NCI-H2107 treated with DMSO at 0.1 percent for 48 hours (cell line): ENCODE measurements around the gene ZNF322.
"Not testable (repeated sequence)": the region's sequence is repeated elsewhere in the genome, so short reads cannot be mapped to it uniquely, and the experiment has no call there.

Source experiments
- DNase-seq: peaks from one replicate; lab custom pipeline; 2025; ENCODE audit not compliant: unreplicated experiment; lab: John Stamatoyannopoulos, UW

Gene ZNF322, protein sequence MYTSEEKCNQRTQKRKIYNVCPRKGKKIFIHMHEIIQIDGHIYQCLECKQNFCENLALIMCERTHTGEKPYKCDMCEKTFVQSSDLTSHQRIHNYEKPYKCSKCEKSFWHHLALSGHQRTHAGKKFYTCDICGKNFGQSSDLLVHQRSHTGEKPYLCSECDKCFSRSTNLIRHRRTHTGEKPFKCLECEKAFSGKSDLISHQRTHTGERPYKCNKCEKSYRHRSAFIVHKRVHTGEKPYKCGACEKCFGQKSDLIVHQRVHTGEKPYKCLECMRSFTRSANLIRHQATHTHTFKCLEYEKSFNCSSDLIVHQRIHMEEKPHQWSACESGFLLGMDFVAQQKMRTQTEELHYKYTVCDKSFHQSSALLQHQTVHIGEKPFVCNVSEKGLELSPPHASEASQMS

DNA sequence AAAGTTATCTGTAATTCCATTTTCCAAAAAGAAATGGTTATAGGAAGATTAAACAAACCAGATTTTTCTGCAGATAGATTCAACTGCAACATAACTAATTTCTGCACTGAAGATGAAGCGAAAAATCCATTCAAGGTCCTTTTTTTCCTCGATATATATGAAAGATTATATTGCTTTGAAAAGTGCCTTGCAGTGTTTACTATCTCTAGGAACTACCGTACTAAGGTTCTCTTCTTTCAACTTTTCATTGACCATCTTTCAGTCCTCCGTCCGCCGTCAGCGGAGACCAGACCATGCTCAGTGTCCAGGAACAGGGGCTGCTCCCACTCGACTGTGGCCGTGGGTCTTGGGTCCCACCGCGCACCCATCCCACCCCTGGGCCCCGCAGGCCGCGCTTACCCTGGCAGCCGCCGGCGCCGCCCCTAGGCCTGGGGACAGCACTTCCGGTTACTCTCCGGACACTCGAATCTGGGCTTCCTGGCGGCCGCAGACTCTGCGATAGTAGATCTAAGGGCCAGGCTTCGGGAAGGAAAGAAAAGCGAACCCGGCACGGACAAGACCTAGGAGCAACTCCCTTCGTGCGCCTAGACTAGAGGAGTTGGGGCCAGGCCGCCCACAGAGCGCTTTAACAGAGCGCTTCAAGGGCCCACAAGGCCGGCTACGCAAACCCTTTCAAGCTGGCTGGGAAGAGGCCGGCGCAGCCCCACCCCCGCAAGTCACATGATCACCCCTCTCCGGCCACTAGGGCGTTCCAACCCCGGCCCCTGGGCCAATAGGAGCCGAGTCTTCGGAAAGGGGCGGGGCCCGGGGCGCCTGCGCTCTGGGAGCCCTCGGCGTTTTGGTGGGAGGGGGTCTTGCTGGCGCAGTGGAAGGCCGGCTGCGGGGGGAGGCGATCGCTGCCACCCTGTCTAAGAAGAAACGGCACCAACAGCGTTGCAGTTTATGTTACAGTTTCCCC, at the start of gene ZNF322:
ZNF322 (minus strand) TSS at position 705 of the 958 bp plus-strand sequence. CDS start 21,193 bp downstream, outside the sequence.
- DNase-seq = peak; percentile 69

DNA sequence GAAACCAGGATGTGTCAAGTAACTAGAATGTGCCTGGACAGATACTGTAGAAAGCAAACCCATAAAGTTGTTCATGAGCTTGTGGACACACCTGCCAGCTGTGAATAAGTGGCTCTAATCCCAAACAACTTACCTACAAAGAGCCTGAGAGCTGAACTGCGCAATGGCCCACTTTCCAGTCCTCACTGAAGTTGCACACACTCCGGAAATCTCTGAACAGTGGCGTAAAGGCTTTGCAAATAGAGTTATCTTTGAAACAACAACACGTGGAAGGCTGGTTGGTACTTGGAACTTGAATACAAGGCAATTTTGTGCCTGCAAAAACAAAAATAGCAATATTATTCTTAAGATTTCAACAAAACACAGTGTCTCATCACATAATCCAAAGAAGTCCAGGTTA, 46.2 kb upstream of the ZNF322 start:
- DNase-seq = not testable (repeated sequence)

GRCh38 chr6:26705352-26705751, 45.8 kb upstream of the ZNF322 start:
- not testable (repeated sequence) for DNase-seq

GRCh38 chr6:26701023-26701747, 41.6 kb upstream of the ZNF322 start:
- DNase-seq = not testable (repeated sequence)

DNA sequence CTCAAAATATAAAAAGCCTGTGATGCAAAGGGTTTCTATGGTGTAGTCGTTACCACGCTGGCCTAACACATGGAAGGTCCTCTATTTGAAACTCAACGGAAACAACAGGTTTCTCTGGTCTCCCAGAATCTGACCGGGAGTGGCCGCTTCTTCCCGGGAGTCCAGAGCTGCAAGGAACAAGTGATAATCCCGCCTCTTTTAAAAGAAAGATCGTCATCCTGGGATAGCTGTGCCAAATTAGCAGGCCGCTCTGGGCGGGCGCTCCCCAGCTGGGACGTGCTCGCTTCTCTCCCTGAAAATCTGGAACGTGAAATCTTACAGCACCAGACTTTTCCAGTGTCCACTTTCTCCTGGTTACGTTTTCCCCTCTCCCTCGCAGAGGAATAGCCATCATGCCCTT, 38.0 kb upstream of the ZNF322 start:
- not testable (repeated sequence) for DNase-seq

DNA sequence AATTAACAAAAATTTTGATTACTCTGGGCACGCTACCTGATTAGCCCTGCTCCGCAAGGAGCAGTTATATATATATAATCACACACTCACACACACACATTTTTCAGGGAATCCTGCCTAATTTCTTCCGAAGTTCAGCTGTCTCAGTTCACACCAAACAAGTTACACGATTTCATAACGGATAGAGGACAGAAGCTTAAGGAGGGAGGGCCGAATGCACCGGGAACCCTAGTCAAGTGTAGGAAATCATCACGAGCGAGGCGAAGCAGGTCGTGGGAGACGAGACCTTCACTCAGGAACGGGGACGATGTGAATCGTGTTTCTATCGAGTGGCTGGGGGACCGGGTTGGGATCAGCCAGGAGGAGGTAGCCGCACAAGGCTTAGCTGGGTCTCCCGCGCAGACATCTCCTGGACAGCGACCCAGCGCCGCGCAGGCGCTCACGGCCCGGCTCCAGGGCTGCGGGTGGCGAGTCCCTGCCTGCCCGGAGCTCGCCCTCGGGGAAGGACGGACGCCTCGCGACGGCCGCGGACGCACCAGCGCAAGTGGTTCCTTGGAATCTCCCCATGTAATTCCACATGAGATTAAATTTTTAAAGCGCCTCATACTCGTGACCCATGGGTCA, 29.9 kb upstream of the ZNF322 start:
- DNase-seq = not testable (repeated sequence)

- not testable (repeated sequence) for DNase-seq
These were observed 23.0 kb upstream of the ZNF322 start for GRCh38 chr6:26682435-26683042.

- DNase-seq = not testable (repeated sequence)
These were observed 13.7 kb upstream of the ZNF322 start for GRCh38 chr6:26673287-26673686.

GRCh38 chr6:26670558-26670957, 11.0 kb upstream of the ZNF322 start:
- not testable (repeated sequence) for DNase-seq

DNA sequence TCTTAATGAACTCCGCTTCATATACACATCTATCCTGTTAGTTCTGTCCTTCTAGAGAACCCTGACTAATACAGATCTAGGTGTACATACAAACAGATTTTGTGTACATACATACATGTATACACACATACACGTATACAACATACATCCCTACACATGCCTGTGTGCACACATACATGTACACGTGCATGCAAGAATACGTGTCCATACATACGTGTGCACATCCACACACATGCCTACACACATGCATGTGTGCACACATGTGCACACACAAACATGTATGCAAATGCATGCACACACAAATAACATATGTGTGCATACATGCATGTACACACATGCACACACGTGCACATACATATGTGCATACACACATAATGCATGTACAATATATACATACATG, 10.5 kb upstream of the ZNF322 start:
- not testable (repeated sequence) for DNase-seq

DNA sequence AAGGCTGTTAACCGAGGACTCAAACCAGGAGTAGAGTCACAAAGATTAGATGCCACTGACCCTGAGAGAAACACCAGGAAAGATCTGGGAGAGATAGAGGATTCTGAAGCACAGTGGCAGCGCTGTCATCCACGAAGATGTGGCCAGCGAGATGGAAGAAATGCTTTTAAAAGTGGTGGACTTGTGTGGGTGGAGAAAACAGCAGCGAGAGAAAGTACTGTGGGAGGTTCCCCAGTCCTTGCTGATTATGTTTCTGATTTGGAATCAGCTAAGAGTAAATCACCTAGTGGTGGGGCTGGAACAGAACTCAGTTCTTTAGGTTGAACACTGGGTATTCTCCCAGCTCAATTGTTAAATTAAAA, 435 bp upstream of the ZNF322 start:
- no peak for DNase-seq

- no peak for DNase-seq
These were observed 2.3 kb downstream of the ZNF322 start for GRCh38 chr6:26657256-26657655.

DNA sequence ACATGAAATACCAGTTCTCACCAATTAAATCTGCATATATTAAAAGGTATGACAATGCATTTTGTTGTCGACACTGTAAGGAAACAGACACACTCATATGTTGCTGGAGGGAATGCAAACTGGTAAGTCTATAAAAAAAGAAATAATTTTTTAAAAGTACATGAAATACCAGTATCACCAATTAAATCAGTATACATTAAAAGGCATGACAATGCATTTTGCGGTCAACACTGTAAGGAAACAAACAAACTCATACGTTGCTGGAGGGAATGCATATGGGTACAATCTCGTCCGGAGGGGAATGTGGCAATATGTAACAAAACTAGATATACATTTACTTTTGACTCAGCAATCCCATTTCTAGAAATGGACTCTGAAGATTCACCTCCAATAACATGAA, 6.5 kb downstream of the ZNF322 start:
- no peak for DNase-seq

- no peak for DNase-seq
These were observed 8.3 kb downstream of the ZNF322 start for GRCh38 chr6:26651133-26651781.

DNA sequence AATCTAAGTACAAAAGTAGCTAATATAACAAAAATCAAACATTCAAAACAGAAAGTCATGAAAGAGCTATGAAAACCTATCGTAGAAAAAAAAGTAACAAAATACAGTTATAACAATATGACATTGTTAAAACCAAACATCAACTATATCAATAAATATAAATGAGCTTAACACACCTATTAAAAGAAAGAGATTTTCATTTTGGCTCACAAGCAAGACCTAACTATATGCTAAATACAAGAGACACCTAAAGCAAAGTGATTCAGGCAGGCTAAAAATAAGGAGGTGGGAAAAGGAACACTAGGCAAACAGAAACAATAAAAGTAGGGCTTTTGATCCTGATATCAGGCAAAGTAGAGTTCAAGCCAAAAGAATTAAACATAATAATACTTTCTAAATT, 13.5 kb downstream of the ZNF322 start:
- DNase-seq = no peak

- no peak for DNase-seq
These were observed 18.7 kb downstream of the ZNF322 start for GRCh38 chr6:26640806-26641205.

- no peak for DNase-seq
These were observed 30.2 kb downstream of the ZNF322 start for GRCh38 chr6:26629359-26629758.

GRCh38 chr6:26627843-26628242, 31.7 kb downstream of the ZNF322 start:
- no peak for DNase-seq

DNA sequence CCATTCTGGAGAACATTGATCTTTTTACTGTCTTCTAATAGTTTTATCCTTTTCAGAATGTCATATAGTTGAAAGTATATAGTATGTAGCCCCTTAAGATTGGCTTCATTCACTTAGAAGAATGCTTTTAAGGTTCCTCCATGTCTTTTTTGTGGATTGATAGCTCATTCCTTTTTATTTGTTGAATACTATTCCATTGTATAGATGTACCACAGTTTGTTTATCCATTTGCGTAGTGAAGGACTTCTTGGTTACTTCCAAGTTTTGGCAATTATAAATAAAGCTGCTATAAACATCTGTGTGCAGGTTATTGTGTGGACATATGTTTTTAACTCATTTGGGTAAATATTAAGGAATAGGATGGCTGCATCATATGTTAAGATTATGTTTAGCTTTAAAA, 35.0 kb downstream of the ZNF322 start:
- DNase-seq = no peak
